Measurements from ENCODE around the gene LPIN2.
"Not testable (repeated sequence)": the region's sequence is repeated elsewhere in the genome, so short reads cannot be mapped to it uniquely, and the experiment has no call there.

DNA sequence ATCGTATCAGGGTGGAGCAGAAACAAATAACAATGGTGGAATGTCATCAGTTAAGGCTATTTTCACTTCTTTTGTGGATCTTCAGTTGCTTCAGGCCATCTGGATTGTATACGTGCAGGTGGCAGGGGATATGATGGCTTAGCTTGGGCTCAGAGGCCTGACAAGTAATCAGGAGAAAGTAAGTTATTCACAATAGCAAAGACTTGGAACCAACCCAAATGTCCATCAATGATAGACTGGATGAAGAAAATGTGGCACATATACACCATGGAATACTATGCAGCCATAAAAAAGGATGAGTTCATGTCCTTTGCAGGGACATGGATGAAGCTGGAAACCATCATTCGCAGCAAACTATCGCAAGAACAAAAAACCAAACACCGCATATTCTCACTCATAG, 10.7 kb upstream of the LPIN2 start:
- TF ChIP-seq EZH2phosphoT487 (conservative IDR thresholded peaks at IDR 0.05; ENCODE audit: low read length): not testable (repeated sequence)
- TF ChIP-seq, protein P1, sequence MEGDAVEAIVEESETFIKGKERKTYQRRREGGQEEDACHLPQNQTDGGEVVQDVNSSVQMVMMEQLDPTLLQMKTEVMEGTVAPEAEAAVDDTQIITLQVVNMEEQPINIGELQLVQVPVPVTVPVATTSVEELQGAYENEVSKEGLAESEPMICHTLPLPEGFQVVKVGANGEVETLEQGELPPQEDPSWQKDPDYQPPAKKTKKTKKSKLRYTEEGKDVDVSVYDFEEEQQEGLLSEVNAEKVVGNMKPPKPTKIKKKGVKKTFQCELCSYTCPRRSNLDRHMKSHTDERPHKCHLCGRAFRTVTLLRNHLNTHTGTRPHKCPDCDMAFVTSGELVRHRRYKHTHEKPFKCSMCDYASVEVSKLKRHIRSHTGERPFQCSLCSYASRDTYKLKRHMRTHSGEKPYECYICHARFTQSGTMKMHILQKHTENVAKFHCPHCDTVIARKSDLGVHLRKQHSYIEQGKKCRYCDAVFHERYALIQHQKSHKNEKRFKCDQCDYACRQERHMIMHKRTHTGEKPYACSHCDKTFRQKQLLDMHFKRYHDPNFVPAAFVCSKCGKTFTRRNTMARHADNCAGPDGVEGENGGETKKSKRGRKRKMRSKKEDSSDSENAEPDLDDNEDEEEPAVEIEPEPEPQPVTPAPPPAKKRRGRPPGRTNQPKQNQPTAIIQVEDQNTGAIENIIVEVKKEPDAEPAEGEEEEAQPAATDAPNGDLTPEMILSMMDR (IDR thresholded peaks at IDR 0.05; ENCODE audit: insufficient read depth, low read length, poor library complexity, severe bottlenecking): not testable (repeated sequence)

Data from SU-DHL-6 (cell line).